ENCODE results near the gene BFSP1.

The BFSP1 gene

DNA sequence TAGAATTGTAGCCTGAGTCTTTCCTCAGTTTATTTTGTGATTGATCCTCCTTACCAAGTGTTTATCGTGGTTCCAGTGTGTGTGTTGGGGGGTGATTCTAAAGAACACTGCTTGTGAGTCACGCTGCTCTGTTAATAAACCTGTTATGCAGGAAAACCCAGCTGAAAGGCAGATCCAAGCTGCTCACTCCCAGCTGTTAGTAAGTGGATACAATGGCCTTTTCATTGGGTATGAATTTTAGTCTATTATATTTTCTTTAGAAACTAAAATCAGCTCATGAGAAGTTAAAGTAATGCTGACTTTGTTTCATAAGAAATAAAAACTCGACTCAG is 26.5 kb upstream of the BFSP1 start:
- no peak for DNase-seq (ENCODE audit: low read depth)

DNA sequence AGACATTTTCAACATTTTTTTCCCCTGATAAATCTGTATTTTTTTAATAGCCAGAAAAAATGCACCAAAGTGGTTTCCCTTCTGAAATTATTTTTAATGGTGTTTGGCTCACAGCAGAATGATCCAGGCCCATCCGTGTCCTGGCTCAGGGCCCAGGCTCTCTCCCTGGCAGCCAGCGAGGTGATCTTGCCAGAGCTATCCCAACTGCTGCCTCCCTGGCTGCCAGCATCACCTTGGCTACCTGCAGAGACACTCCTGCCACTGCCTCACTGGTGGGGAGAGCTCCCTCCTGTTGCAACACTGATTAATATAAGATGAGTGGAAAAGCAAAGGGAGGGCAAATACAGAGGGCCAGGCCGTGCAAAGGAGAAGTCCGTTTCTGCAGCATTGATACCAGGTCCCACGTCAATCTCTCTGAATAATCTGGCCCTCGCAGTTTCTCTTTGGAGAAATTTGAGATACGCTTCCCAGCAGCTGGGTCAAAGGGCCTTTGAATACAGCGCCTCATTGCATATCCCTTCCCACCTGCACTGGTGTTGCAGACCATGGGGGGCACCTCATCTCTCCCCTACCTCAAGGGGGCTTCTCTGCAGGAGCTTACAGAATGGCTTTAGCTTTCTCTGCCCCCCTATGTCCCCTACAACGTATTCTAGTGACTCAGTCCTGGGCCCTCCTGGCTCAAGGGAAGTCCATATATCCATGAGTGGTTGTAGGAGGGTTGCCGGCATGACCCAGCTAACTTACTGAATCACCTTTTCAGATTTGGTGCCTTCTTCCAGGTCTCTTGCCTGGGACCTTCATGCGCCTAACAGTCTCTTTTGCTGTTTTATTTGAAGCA is 25.9 kb upstream of the BFSP1 start:
- no peak for DNase-seq (ENCODE audit: low read depth)

- DNase-seq (ENCODE audit: low read depth), result no peak
These were observed 23.9 kb upstream of the BFSP1 start for GRCh38 chr20:17555106-17555505.

GRCh38 chr20:17549131-17549530 is 18.0 kb upstream of the BFSP1 start:
- no peak for DNase-seq (ENCODE audit: low read depth)

DNA sequence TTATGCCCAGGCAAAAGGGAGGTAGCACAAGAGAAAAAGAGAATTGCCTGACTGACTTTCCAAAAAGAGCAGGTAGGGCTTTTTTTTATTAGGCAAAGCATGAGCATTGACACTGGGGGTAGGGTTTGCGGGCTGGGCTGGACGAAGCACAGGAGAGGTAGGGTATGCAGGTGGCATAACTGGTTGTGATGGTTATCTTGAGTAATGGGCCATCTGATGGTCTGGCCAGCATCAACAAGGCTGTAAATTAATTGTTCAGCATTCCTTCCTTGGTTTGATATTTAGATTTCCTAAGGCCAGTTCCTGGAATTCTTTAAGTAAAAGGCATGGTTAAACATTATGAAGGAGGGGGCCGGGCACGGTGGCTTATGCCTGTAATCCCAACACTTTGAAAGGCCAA is 13.9 kb upstream of the BFSP1 start:
- no peak for DNase-seq (ENCODE audit: low read depth)

GRCh38 chr20:17543531-17544131 is 12.5 kb upstream of the BFSP1 start:
- DNase-seq (ENCODE audit: low read depth), result no peak

DNA sequence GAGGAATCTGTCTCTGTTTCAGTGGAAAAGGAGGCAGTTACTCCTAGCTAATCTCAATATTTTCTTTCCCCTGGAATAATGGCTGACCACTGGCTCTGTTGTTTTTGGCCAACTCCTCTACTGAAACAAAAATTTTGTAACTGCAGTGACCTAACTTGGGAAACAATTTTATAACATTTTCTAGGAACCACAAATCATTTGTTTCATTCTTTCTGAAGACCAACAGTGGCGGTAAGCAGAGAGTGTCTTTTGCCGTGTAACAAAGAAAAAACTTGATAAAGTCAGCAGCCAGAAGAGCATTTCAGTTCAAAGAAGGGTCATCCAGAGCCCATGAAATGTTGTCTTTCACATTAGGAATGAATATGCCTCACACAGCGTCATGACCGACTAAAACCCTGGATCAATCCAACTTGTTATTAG is 11.8 kb upstream of the BFSP1 start:
- no peak for DNase-seq (ENCODE audit: low read depth)

DNA sequence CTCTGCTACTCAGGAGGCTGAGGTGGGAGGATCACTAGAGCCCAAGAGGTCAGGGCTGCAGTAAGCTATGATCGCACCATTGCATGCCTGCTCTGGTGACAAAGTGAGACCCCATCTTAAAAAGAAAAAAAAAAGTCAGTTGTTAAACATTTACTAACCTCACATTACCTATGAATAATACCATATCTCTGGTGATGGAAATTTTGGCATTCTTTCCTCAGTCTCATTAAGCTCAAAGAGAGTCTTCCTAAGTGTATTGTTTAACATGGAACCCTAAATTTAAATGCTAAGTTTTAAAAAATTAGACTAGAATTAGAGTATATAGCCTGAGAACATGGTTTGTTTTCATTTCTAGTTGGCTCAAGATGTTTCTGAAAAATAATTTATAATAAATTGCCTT is 11.3 kb upstream of the BFSP1 start:
- no peak for DNase-seq (ENCODE audit: low read depth)

GRCh38 chr20:17541996-17542395 is 10.8 kb upstream of the BFSP1 start:
- no peak for DNase-seq (ENCODE audit: low read depth)

DNA sequence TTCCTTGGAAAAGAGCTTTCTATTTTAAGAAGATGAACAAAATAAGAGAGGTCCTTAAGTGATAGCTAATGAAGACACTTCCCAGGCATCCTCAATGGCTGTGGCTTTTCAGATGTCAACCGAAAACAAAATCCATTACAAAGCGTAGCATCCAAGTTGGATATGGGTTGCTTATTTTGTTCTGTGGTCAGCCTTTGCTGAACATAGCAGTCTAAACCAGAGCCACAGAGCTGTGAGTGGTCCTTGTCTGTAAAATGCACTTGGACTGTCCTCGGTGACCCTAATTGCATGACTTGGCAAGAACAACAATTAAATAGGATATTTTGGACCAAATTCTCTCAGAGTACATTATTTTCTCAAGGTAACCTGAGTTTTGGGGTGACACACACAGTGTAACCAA is 10.4 kb upstream of the BFSP1 start:
- no peak for DNase-seq (ENCODE audit: low read depth)

GRCh38 chr20:17538517-17539170 is 7.5 kb upstream of the BFSP1 start:
- DNase-seq (ENCODE audit: low read depth), result no peak

DNA sequence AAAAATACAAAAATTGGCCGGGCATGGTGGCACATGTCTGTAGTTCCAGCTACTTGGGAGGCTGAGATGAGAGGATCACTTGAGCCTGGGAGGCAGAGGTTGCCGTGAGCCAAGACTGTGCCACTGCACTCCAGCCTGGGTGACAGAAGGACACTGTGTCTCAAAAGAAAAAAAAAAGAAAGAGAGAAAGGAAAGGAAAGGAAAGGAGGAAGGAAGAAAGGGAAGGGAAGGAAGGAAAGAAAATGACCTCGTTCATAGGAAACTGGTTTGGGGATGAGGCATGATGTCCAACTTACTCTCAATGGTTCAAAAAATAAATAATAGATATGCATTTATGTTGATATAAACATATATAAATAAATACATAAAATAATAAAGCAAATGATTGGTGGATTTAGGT is 6.8 kb upstream of the BFSP1 start:
- no peak for DNase-seq (ENCODE audit: low read depth)

- DNase-seq (ENCODE audit: low read depth), result peak; percentile 37
These were observed 5.8 kb upstream of the BFSP1 start for GRCh38 chr20:17536944-17537444.

- DNase-seq (ENCODE audit: low read depth), result no peak
These were observed 2.9 kb upstream of the BFSP1 start for GRCh38 chr20:17534077-17534476.

DNA sequence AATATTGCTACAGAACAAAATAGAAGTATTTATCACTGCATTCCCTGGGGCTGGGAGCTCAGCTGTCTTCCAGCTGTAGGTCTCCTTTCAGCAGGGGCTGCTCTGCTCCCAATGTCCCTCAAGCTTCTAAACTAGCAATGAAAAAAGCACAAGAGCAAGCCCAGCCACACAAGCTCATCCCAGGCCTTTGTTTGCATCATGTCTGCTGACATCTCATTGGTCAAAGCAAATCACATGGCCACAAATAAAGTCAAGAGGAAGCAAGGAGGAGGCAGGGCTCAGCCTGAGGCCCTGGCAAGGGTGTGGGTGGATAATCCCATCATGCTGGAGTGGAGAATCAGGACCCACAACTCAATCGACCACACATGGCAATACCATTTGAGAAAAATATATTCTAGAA is 2.2 kb upstream of the BFSP1 start:
- DNase-seq (ENCODE audit: low read depth), result no peak

DNA sequence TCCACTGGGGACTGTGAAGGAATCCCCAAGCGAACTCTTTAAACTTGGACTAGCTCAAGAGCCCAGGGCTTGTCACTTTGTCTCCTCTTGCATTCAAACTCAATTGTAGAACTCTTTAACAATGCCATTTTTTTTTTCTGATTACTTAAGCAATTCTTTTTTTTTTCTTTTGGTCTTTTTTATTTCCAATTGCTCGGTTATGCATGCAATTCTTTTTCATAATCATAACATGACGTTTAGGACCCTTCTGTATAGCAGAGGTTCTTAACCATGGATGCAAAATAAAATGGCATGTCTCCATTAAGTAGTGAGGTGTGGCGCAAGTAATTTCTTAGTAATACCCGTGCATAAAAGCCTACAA is 466 bp upstream of the BFSP1 start:
- DNase-seq (ENCODE audit: low read depth), result no peak

GRCh38 chr20:17530153-17530552 is 1.0 kb downstream of the BFSP1 start:
- DNase-seq (ENCODE audit: low read depth), result no peak

GRCh38 chr20:17529586-17529985 is 1.6 kb downstream of the BFSP1 start:
- DNase-seq (ENCODE audit: low read depth), result no peak

GRCh38 chr20:17525650-17526049 is 5.5 kb downstream of the BFSP1 start:
- DNase-seq (ENCODE audit: low read depth), result no peak

- no peak for DNase-seq (ENCODE audit: low read depth)
These were observed 6.0 kb downstream of the BFSP1 start for GRCh38 chr20:17525132-17525531.

- DNase-seq (ENCODE audit: low read depth), result no peak
These were observed 6.6 kb downstream of the BFSP1 start for GRCh38 chr20:17524560-17524959.

DNA sequence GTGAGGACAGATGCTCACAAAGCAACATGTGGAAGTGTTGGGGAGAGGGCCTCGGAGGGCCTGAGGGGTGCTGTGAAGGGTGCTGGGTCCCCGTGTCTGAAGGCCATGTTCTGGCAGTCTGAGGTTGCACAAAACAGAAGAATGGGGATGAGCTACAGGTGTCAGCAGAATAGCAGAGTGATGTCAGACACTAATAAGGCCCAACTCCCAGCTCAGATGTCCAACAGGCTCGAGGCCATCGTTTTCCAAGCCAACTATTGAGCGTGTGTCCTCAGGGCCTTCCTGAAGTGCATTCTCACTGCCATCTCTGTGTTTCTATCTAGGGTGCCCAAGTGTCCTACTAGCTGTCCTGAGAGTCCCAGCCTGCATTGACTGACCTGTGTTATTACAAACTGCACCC is 7.9 kb downstream of the BFSP1 start:
- DNase-seq (ENCODE audit: low read depth), result no peak

DNA sequence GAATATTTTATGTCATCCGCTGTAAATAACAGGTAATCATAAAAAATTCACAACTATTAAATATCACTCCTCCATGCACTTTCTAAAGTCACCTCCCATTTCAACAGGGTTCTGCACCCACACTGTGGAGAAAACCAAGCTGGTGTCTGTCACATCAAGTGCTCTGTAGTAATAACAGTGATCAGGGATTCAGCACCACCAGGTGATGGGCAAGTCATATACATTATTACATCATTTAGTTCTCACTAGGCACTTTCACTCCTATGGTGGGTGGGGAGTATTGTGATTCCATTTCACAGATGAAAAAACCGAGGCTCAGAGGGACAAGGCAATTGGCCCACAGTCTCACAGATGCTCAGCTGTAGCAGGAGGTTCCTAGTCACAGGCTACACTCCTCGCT is 8.7 kb downstream of the BFSP1 start:
- DNase-seq (ENCODE audit: low read depth), result no peak
